ENCODE measurements around the gene PRDX2.

DNA sequence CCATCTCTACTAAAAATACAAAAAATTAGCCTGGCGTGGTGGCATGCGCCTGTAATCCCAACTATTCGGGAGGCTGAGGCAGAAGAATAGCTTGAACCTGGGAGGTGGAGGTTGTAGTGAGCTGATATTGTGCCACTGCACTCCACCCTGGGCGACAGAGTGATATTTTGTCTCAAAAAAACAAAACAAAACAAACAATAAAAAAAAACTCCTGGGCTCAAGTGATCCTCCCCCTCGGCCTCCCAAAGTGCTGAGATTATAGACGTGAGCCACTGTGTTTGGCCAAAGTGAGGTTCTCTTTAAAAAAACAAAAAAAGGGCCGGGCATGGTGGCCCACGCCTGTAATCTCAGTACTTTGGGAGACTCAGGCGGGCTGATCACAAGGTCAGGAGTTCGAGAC lies 14.1 kb downstream of the PRDX2 start:
- TF ChIP-seq, protein P1, sequence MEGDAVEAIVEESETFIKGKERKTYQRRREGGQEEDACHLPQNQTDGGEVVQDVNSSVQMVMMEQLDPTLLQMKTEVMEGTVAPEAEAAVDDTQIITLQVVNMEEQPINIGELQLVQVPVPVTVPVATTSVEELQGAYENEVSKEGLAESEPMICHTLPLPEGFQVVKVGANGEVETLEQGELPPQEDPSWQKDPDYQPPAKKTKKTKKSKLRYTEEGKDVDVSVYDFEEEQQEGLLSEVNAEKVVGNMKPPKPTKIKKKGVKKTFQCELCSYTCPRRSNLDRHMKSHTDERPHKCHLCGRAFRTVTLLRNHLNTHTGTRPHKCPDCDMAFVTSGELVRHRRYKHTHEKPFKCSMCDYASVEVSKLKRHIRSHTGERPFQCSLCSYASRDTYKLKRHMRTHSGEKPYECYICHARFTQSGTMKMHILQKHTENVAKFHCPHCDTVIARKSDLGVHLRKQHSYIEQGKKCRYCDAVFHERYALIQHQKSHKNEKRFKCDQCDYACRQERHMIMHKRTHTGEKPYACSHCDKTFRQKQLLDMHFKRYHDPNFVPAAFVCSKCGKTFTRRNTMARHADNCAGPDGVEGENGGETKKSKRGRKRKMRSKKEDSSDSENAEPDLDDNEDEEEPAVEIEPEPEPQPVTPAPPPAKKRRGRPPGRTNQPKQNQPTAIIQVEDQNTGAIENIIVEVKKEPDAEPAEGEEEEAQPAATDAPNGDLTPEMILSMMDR (IDR thresholded peaks at IDR 0.05; ENCODE audit: poor library complexity, severe bottlenecking): no peak
- TF ChIP-seq EP300 (conservative IDR thresholded peaks at IDR 0.05; ENCODE audit: poor library complexity, severe bottlenecking) (no peak), EZH2 (IDR thresholded peaks at IDR 0.05; ENCODE audit: borderline replicate concordance, insufficient read depth, low read length, poor library complexity, severe bottlenecking) (no peak), RAD21 (conservative IDR thresholded peaks at IDR 0.05) (no peak), POLR2AphosphoS5 (IDR thresholded peaks at IDR 0.05) (no peak)
